ENCODE results near the gene SNRK. TPM values are rescaled to one million over a fixed set of nuclear protein-coding genes. Genes with fewer than 3 reads are reported as not detected.

SNRK gene
- total RNA-seq, 1 donor from 2014 or later = 13.3 TPM

- H3K9me3 ChIP-seq (ENCODE audit: insufficient read depth, low read depth, low read length) = no peaks in the 10 kb centered on the region
- Mint-ChIP-seq H3K27me3 (ENCODE audit: low read depth, unreplicated experiment) (no peaks in the 10 kb centered on the region), H3K36me3 (ENCODE audit: low read depth, unreplicated experiment) (peaks cover 18% of the 10 kb centered on the region), H3K9me3 (ENCODE audit: unreplicated experiment) (no peaks in the 10 kb centered on the region), H3K4me1 (ENCODE audit: low read depth, unreplicated experiment) (no peaks in the 10 kb centered on the region), H3K4me3 (ENCODE audit: unreplicated experiment) (no peak overlapping the region), H3K27ac (ENCODE audit: unreplicated experiment) (no peak overlapping the region)
- DNase-seq (ENCODE audit: low read depth) = no peak
- no peak for TF ChIP-seq EZH2 (IDR thresholded peaks at IDR 0.05; ENCODE audit: insufficient read depth, low read length)
- TF ChIP-seq, protein P1, sequence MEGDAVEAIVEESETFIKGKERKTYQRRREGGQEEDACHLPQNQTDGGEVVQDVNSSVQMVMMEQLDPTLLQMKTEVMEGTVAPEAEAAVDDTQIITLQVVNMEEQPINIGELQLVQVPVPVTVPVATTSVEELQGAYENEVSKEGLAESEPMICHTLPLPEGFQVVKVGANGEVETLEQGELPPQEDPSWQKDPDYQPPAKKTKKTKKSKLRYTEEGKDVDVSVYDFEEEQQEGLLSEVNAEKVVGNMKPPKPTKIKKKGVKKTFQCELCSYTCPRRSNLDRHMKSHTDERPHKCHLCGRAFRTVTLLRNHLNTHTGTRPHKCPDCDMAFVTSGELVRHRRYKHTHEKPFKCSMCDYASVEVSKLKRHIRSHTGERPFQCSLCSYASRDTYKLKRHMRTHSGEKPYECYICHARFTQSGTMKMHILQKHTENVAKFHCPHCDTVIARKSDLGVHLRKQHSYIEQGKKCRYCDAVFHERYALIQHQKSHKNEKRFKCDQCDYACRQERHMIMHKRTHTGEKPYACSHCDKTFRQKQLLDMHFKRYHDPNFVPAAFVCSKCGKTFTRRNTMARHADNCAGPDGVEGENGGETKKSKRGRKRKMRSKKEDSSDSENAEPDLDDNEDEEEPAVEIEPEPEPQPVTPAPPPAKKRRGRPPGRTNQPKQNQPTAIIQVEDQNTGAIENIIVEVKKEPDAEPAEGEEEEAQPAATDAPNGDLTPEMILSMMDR (IDR thresholded peaks at IDR 0.05; ENCODE audit: insufficient read depth, low read depth, low read length) = no peak
- H3K36me3 ChIP-seq (ENCODE audit: insufficient read depth, low read length) = no peaks in the 10 kb centered on the region
- H3K27me3 ChIP-seq (ENCODE audit: insufficient read depth, low read length) = no peaks in the 10 kb centered on the region
- no peak overlapping the region for H3K27ac ChIP-seq (ENCODE audit: low read depth, low read length)
- no peaks in the 10 kb centered on the region for H4K20me1 ChIP-seq (ENCODE audit: insufficient read depth, low read length)
- H3K4me3 ChIP-seq (ENCODE audit: insufficient read depth, low read depth, low read length) = no peak overlapping the region
- H2AFZ ChIP-seq (ENCODE audit: low read depth, low read length) = no peak overlapping the region
- H3K79me2 ChIP-seq (ENCODE audit: insufficient read depth, low read length) = no peaks in the 10 kb centered on the region
- H3K4me2 ChIP-seq (ENCODE audit: low read length) = no peak overlapping the region
- H3K9ac ChIP-seq (ENCODE audit: low read length) = no peak overlapping the region
- no peaks in the 10 kb centered on the region for H3K4me1 ChIP-seq (ENCODE audit: insufficient read depth, low read length)
- no peak for FAIRE-seq
These were observed 80.5 kb downstream of the SNRK start for GRCh38 chr3:43366885-43367284.

- Histone ChIP-seq H3K9me3 (ENCODE audit: insufficient read depth, low read depth, low read length) (no peaks in the 10 kb centered on the region), H3K4me2 (ENCODE audit: low read length) (no peak overlapping the region), H4K20me1 (ENCODE audit: insufficient read depth, low read length) (no peaks in the 10 kb centered on the region), H3K4me3 (ENCODE audit: insufficient read depth, low read depth, low read length) (no peak overlapping the region), H3K9ac (ENCODE audit: low read length) (no peak overlapping the region), H3K27me3 (ENCODE audit: insufficient read depth, low read length) (no peaks in the 10 kb centered on the region), H3K27ac (ENCODE audit: low read depth, low read length) (no peak overlapping the region), H2AFZ (ENCODE audit: low read depth, low read length) (no peak overlapping the region), H3K79me2 (ENCODE audit: insufficient read depth, low read length) (no peaks in the 10 kb centered on the region), H3K4me1 (ENCODE audit: insufficient read depth, low read length) (peaks cover 5% of the 10 kb centered on the region), H3K36me3 (ENCODE audit: insufficient read depth, low read length) (no peaks in the 10 kb centered on the region)
- TF ChIP-seq, protein P1 (IDR thresholded peaks at IDR 0.05; ENCODE audit: insufficient read depth, low read depth, low read length) = no peak
- no peak for TF ChIP-seq EZH2 (IDR thresholded peaks at IDR 0.05; ENCODE audit: insufficient read depth, low read length)
- no peak for DNase-seq (ENCODE audit: low read depth)
- no peak overlapping the region for H3K27ac Mint-ChIP-seq (ENCODE audit: unreplicated experiment)
- no peaks in the 10 kb centered on the region for H3K9me3 Mint-ChIP-seq (ENCODE audit: unreplicated experiment)
- peaks cover 8% of the 10 kb centered on the region for H3K4me1 Mint-ChIP-seq (ENCODE audit: low read depth, unreplicated experiment)
- FAIRE-seq = no peak
- H3K27me3 Mint-ChIP-seq (ENCODE audit: low read depth, unreplicated experiment) = peaks cover 2% of the 10 kb centered on the region
- peaks cover 15% of the 10 kb centered on the region for H3K36me3 Mint-ChIP-seq (ENCODE audit: low read depth, unreplicated experiment)
- H3K4me3 Mint-ChIP-seq (ENCODE audit: unreplicated experiment) = no peak overlapping the region
These were observed 83.3 kb downstream of the SNRK start for GRCh38 chr3:43369404-43370292.
